Measurements from ENCODE around the gene BRIX1.
"Not testable (repeated sequence)": the region's sequence is repeated elsewhere in the genome, so short reads cannot be mapped to it uniquely, and the experiment has no call there.

The BRIX1 gene

GRCh38 chr5:34916518-34916917 is 1.0 kb downstream of the BRIX1 start:
- DNase-seq: no peak

GRCh38 chr5:34918025-34918424 is 2.5 kb downstream of the BRIX1 start:
- DNase-seq: no peak

GRCh38 chr5:34919077-34919476 is 3.6 kb downstream of the BRIX1 start:
- no peak for DNase-seq

GRCh38 chr5:34923256-34923655 is 7.7 kb downstream of the BRIX1 start:
- not testable (repeated sequence) for DNase-seq

- DNase-seq: peak in 1 of 5 donors; percentile 79
These were observed 8.4 kb downstream of the BRIX1 start for GRCh38 chr5:34923694-34924461.

GRCh38 chr5:34924462-34924765 is 8.9 kb downstream of the BRIX1 start:
- no peak for DNase-seq

GRCh38 chr5:34926318-34926888 is 10.9 kb downstream of the BRIX1 start:
- DNase-seq: no peak

- DNase-seq: no peak
These were observed 12.3 kb downstream of the BRIX1 start for GRCh38 chr5:34927785-34928184.

- DNase-seq: no peak
These were observed 12.8 kb downstream of the BRIX1 start for GRCh38 chr5:34928267-34928666.

- peak; percentile 95 to 98 (median 96) for DNase-seq
These were observed 13.7 kb downstream of the BRIX1 start, which contains the start of gene DNAJC21 for GRCh38 chr5:34929134-34929719. Gene DNAJC21 (plus strand): TSS chr5:34929559. CDS start chr5:34929820, 261 bp downstream.

- peak; percentile 65 to 86 (median 78) for DNase-seq
These were observed 14.4 kb downstream of the BRIX1 start for GRCh38 chr5:34929720-34930461.

GRCh38 chr5:34930462-34930844 is 14.9 kb downstream of the BRIX1 start:
- DNase-seq: peak in 1 of 5 donors; percentile 7

GRCh38 chr5:34930870-34931269 is 15.4 kb downstream of the BRIX1 start:
- DNase-seq: no peak

GRCh38 chr5:34932947-34933346 is 17.4 kb downstream of the BRIX1 start:
- DNase-seq: no peak

- DNase-seq: no peak
These were observed 26.4 kb downstream of the BRIX1 start for GRCh38 chr5:34941936-34942335.

GRCh38 chr5:34944044-34944443 is 28.5 kb downstream of the BRIX1 start:
- DNase-seq: no peak

- DNase-seq: no peak
These were observed 29.0 kb downstream of the BRIX1 start for GRCh38 chr5:34944460-34945047.

- DNase-seq: no peak
These were observed 41.8 kb downstream of the BRIX1 start for GRCh38 chr5:34957321-34957720.

- DNase-seq: no peak
These were observed 42.6 kb downstream of the BRIX1 start for GRCh38 chr5:34957857-34958690.

- DNase-seq: peak in 1 of 5 donors; percentile 50
These were observed 43.8 kb downstream of the BRIX1 start for GRCh38 chr5:34959323-34959722.

GRCh38 chr5:34967540-34967939 is 52.0 kb downstream of the BRIX1 start:
- DNase-seq: no peak

GRCh38 chr5:34968258-34968657 is 52.7 kb downstream of the BRIX1 start:
- DNase-seq: no peak
